ENCODE measurements around the gene EIF3A.

The EIF3A gene

DNA sequence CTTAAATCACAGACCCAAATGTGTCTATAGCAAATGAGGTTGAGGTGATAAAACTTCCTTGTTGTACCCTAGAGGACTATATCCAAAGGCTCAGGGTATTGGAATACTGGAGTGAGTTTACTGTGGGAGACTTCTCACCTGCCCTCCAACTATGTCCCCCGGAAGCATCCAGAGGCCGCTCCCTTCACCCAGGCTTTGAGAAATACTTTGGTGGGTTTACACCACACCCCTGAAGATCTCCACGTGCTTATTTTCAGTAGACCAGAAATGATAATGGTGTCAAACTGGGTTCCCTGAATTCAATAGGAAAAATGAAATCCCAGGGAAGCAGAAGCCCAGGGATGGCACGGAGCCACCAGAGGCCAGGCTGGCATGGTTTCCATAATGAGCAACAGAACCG, 82.4 kb downstream of the EIF3A start:
- DNase-seq (ENCODE audit: low spot score in 2 of 2), result no peak
- Histone ChIP-seq H3K27me3 (ENCODE audit: low read depth) (peaks cover 11% of the 10 kb centered on the region; the same call in 1 of the 2 replicates), H3K4me3 (no peak overlapping the region), H3K4me1 (no peaks in the 10 kb centered on the region), H3K9me3 (no peaks in the 10 kb centered on the region), H3K36me3 (replicated peaks) (no peaks in the 10 kb centered on the region)
- in situ Hi-C loops (cut with MboI; ENCODE audit: low sequenced_read_pairs), result no loop called here

DNA sequence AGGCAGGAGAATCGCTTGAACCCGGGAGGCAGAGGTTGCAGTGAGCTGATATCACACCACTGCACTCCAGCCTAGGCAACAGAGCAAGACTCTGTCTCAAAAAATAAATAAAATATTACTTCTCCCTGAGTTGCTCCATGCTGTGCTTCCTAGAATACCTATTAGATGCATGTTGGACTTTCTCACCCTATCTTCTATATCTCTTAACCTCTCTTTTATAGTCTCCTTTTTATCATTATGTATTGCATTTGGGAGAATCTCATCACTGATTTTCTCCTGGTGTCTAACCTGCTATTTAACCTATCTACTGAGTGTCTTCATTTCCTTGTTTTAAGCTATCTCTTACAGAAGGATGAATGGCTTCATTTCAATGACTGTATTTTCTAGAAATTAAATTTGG, 83.2 kb downstream of the EIF3A start:
- no peaks in the 10 kb centered on the region for H3K9me3 ChIP-seq
- no peak for DNase-seq (ENCODE audit: low spot score in 2 of 2)
- no peaks in the 10 kb centered on the region for H3K4me1 ChIP-seq
- in situ Hi-C loops (cut with MboI; ENCODE audit: low sequenced_read_pairs), result no loop called here
- H3K27me3 ChIP-seq (ENCODE audit: low read depth), result peaks cover 15% of the 10 kb centered on the region; the same call in 1 of the 2 replicates
- H3K4me3 ChIP-seq, result no peak overlapping the region
- no peaks in the 10 kb centered on the region for H3K36me3 ChIP-seq (replicated peaks)

DNA sequence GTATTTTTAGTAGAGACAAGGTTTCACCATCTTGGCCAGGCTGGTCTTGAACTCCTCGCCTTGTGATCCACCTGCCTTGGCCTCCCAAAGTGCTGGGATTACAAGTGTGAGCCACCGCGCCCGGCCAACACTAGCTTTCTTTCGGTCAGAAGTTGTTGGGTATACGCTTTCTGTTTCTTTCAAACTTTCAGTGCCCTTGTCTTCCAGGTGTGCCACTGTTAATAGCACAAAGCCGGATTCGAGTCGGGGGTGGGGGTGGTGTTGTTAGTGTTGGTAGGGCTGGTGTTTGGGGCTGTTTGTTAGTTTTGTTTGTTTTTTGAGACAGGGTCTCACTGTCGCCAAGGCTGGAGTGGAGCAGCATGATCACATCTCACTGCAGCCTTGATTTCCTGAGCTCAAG, 84.9 kb downstream of the EIF3A start:
- Histone ChIP-seq H3K4me3 (no peak overlapping the region), H3K36me3 (replicated peaks) (no peaks in the 10 kb centered on the region), H3K4me1 (no peaks in the 10 kb centered on the region), H3K27me3 (ENCODE audit: low read depth) (peaks cover 20% of the 10 kb centered on the region; the same call in 1 of the 2 replicates), H3K9me3 (no peaks in the 10 kb centered on the region)
- no peak for DNase-seq (ENCODE audit: low spot score in 2 of 2)
- in situ Hi-C loops (cut with MboI; ENCODE audit: low sequenced_read_pairs), result no loop called here

DNA sequence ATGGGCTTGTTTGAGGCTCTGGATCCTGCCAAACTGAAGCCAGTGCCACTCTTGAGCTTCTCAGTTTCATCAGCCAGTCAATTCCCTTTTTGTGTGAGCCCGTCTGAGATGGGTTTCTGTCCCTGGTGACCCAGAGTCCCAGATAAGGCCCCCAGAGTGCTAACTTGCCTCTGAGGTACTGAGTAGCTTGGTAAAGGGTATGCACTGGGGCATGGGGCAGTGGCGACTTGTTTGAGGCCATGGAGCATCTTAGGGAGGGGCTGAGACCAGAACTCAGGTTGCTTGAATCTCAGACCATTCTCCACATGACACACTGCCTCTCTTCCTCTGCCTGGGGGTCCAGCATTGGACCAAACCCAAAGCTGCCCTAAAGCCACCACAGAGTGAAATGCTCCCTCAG, 86.3 kb downstream of the EIF3A start:
- peaks cover 20% of the 10 kb centered on the region; the same call in 1 of the 2 replicates for H3K27me3 ChIP-seq (ENCODE audit: low read depth)
- no peak for DNase-seq (ENCODE audit: low spot score in 2 of 2)
- in situ Hi-C loops (cut with MboI; ENCODE audit: low sequenced_read_pairs), result no loop called here
- H3K4me3 ChIP-seq, result no peak overlapping the region
- H3K4me1 ChIP-seq, result no peaks in the 10 kb centered on the region
- no peaks in the 10 kb centered on the region for H3K9me3 ChIP-seq
- no peaks in the 10 kb centered on the region for H3K36me3 ChIP-seq (replicated peaks)

DNA sequence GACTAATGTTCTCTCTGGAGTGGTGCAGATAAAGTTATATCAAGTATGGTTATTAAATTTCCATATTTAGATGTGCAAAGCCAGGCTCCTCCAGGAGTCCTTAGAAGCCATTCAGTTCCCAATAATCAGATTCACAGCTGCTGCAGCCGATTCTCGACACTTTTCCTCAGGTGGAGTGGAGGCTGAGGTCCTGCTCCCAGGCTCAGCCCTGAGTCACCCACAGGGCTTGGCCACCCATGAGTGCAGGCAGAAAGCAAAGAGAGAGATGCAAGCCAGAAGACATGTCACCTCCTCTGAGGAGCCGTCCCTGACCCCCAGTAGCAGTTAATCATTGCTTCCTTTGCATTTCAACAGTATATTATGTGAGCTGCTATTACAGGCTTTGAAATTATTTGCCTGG, 87.4 kb downstream of the EIF3A start:
- H3K4me3 ChIP-seq, result no peak overlapping the region
- no peaks in the 10 kb centered on the region for H3K9me3 ChIP-seq
- H3K27me3 ChIP-seq (ENCODE audit: low read depth), result peaks cover 20% of the 10 kb centered on the region; the same call in 1 of the 2 replicates
- in situ Hi-C loops (cut with MboI; ENCODE audit: low sequenced_read_pairs), result no loop called here
- DNase-seq (ENCODE audit: low spot score in 2 of 2), result no peak
- H3K36me3 ChIP-seq (replicated peaks), result no peaks in the 10 kb centered on the region
- no peaks in the 10 kb centered on the region for H3K4me1 ChIP-seq

DNA sequence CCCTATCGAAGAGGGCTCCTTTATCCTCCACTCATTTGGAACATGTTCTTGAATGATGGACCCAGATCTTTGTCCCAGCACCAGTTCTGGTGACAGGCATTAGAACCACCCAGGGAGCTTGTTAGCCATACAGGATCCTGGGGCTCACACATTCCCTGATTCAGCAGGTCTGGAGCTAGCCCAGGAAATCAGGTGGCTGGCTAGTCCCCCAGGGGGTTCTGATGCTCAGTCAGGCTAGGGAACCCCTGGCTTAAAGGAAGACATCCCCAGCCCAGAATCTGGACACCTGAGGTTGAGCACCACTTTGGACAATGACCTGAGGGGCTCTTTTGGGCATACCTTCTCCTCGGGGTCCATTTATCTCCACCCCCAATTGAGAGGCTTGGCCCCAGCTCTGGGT, 88.1 kb downstream of the EIF3A start:
- Histone ChIP-seq H3K27me3 (ENCODE audit: low read depth) (peaks cover 20% of the 10 kb centered on the region; the same call in 1 of the 2 replicates), H3K4me1 (no peaks in the 10 kb centered on the region), H3K9me3 (no peaks in the 10 kb centered on the region), H3K4me3 (no peak overlapping the region), H3K36me3 (replicated peaks) (no peaks in the 10 kb centered on the region)
- no peak for DNase-seq (ENCODE audit: low spot score in 2 of 2)
- in situ Hi-C loops (cut with MboI; ENCODE audit: low sequenced_read_pairs), result no loop called here

DNA sequence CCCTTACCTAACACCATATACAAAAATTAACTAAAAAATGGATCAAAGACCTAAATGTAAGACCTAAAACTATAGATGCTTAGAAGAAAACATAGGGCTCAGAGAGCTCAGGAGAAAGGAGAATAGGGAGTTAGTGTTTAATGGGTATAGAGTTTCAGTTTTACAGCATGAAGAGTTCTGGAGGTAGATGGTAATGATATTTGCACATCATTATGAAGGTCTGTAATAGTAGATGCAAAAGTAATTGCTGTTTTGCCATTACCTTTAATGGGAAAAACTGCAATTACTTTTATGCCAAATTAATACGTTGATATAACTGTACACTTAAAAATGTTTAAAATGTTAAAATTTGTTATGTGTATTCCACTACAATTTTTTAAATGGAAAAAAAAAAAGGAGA, 90.3 kb downstream of the EIF3A start:
- no peaks in the 10 kb centered on the region for H3K36me3 ChIP-seq (replicated peaks)
- no peak for DNase-seq (ENCODE audit: low spot score in 2 of 2)
- H3K4me3 ChIP-seq, result no peak overlapping the region
- no peaks in the 10 kb centered on the region for H3K9me3 ChIP-seq
- H3K27me3 ChIP-seq (ENCODE audit: low read depth), result peaks cover 9% of the 10 kb centered on the region; the same call in 1 of the 2 replicates
- H3K4me1 ChIP-seq, result no peaks in the 10 kb centered on the region
- in situ Hi-C loops (cut with MboI; ENCODE audit: low sequenced_read_pairs), result no loop called here

DNA sequence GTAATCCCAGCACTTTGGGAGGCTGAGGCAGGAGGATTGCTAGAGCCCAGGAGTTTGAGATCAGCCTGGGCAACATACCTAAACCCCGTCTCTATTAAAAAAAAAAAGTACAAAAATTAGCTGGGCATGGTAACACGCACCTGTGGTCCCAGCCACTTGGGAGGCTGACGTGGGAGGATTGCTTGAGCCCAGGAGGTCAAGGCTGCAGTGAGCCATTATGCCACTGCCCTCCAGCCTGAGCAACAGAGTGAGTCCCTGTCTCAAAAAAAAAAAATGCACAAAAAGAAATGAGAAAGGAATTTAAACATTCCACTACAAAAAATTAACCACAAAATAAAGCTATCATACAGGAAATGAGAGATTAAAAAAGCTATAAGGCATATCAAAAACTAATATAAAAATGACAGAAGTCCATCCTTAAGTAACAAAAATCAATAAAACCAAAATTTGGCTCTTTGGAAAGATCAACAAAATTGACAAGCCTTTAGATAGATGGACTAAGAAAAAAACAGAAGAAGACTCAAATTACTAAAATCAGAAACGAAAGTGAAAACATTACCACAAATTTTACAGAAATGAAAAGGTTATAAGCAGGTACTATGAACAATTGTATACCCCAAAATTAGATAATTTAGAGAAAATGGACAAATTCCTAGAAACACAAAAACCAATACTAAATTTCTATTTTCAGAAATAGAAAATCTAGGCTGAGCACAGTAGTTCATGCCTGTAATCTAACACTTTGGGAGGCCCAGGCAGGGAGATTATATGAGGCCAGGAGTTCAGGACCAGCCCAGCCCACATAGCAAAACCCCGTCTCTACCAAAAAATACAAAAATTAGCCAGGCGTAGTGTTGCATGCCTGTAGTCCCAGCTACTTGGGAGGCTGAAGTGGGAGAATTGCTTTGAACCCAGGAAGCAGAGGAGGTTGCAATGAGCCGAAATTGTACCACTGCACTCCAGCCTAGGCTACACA, 93.5 kb downstream of the EIF3A start:
- Histone ChIP-seq H3K27me3 (ENCODE audit: low read depth) (peaks cover 5% of the 10 kb centered on the region; the same call in 1 of the 2 replicates), H3K4me1 (no peaks in the 10 kb centered on the region), H3K36me3 (replicated peaks) (no peaks in the 10 kb centered on the region), H3K9me3 (no peaks in the 10 kb centered on the region), H3K4me3 (no peak overlapping the region)
- in situ Hi-C loops (cut with MboI; ENCODE audit: low sequenced_read_pairs), result no loop called here
- no peak for DNase-seq (ENCODE audit: low spot score in 2 of 2)

DNA sequence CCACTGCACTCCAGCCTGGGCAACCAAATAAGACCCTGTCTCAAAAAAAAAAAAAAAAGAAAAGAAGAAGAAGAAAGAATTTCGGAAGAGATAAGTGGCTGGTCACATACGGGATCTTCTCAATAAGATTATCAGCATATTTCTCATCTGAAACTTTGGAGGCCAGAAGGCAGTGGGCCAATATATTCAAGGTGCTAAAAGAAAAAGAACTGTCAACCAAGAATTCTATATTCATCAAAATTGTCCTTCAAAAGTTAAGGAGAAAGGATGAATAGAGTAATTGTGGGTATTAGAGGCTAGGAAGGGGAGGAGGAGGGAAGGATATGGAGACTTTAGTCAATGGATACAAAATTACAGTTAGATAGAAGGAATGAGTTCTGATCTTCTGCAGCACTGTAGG, 95.0 kb downstream of the EIF3A start:
- H3K36me3 ChIP-seq (replicated peaks), result no peaks in the 10 kb centered on the region
- in situ Hi-C loops (cut with MboI; ENCODE audit: low sequenced_read_pairs), result no loop called here

More for the DNA sequence above, 95.0 kb downstream of the EIF3A start:
- no peak for DNase-seq (ENCODE audit: low spot score in 2 of 2)
- H3K9me3 ChIP-seq, result no peaks in the 10 kb centered on the region
- no peaks in the 10 kb centered on the region for H3K27me3 ChIP-seq (ENCODE audit: low read depth)
- no peak overlapping the region for H3K4me3 ChIP-seq
- no peaks in the 10 kb centered on the region for H3K4me1 ChIP-seq
